H7 (cell line): Measurements from ENCODE around the gene UTS2B. TPM values are rescaled to one million over a fixed set of nuclear protein-coding genes. Genes with fewer than 3 reads are reported as not detected.

Experiments
- DNase-seq: peaks from one replicate; pipeline ENCODE4 v3.0.0; 2012
- H3K27me3 ChIP-seq: 2 replicates; pipeline ENCODE4 v1.6.0; 2011; ENCODE audit warnings: mild to moderate bottlenecking, low read length; ENCODE audit not compliant: control insufficient read depth, insufficient read depth
- H3K36me3 ChIP-seq: replicated peaks from 2 replicates; pipeline ENCODE4 v1.5.1; 2011; ENCODE audit warnings: low read length; ENCODE audit not compliant: control insufficient read depth, insufficient read depth
- H3K4me3 ChIP-seq: 2 replicates; pipeline ENCODE4 v1.5.1; 2011; ENCODE audit warnings: low read depth, mild to moderate bottlenecking, control low read depth, low read length, moderate library complexity; ENCODE audit not compliant: insufficient read depth
- total RNA-seq: library from RNA; depleted of rRNA; stranded (reverse); fragments of >200 nt; shearing (Covaris generic); gene quantifications from 2 replicates; pipeline ENCODE4 v1.2.3, GENCODE V29; 2014

UTS2B gene
- total RNA-seq, 1 experiment from 2014 or later: 0.28 TPM

- DNase-seq: no peak
- no peaks in the 10 kb centered on the region for H3K27me3 ChIP-seq
- H3K4me3 ChIP-seq: no peak overlapping the region
- 0 out of 2 replicates have a peak, but pooled peaks cover 2% of the 10 kb centered on the region for H3K36me3 ChIP-seq
These were observed 31.1 kb upstream of the UTS2B start for GRCh38 chr3:191361456-191361855.

GRCh38 chr3:191360620-191361019, 30.3 kb upstream of the UTS2B start:
- H3K27me3 ChIP-seq: no peaks in the 10 kb centered on the region
- DNase-seq: no peak
- H3K4me3 ChIP-seq: no peak overlapping the region
- H3K36me3 ChIP-seq: 0 out of 2 replicates have a peak, but pooled peaks cover 2% of the 10 kb centered on the region

GRCh38 chr3:191358929-191359328, 28.6 kb upstream of the UTS2B start:
- H3K36me3 ChIP-seq: 0 out of 2 replicates have a peak, but pooled peaks cover 2% of the 10 kb centered on the region
- no peak overlapping the region for H3K4me3 ChIP-seq
- DNase-seq: no peak
- H3K27me3 ChIP-seq: no peaks in the 10 kb centered on the region

GRCh38 chr3:191357909-191358308, 27.6 kb upstream of the UTS2B start:
- Histone ChIP-seq H3K4me3 (no peak overlapping the region), H3K36me3 (0 out of 2 replicates have a peak, but pooled peaks cover 2% of the 10 kb centered on the region), H3K27me3 (no peaks in the 10 kb centered on the region)
- DNase-seq: no peak

- Histone ChIP-seq H3K4me3 (no peak overlapping the region), H3K27me3 (no peaks in the 10 kb centered on the region), H3K36me3 (0 out of 2 replicates have a peak, but pooled peaks cover 2% of the 10 kb centered on the region)
- DNase-seq: no peak
These were observed 26.5 kb upstream of the UTS2B start for GRCh38 chr3:191356631-191357439.

GRCh38 chr3:191355406-191355805, 25.1 kb upstream of the UTS2B start:
- H3K27me3 ChIP-seq: no peaks in the 10 kb centered on the region
- no peak overlapping the region for H3K4me3 ChIP-seq
- H3K36me3 ChIP-seq: no peaks in the 10 kb centered on the region
- DNase-seq: no peak

GRCh38 chr3:191353022-191353777, 22.9 kb upstream of the UTS2B start:
- H3K27me3 ChIP-seq: no peaks in the 10 kb centered on the region
- no peaks in the 10 kb centered on the region for H3K36me3 ChIP-seq
- no peak overlapping the region for H3K4me3 ChIP-seq
- no peak for DNase-seq

- DNase-seq: no peak
- Histone ChIP-seq H3K27me3 (no peaks in the 10 kb centered on the region), H3K4me3 (no peak overlapping the region), H3K36me3 (no peaks in the 10 kb centered on the region)
These were observed 21.7 kb upstream of the UTS2B start for GRCh38 chr3:191352014-191352413.

GRCh38 chr3:191350396-191351090, 20.2 kb upstream of the UTS2B start:
- no peak overlapping the region for H3K4me3 ChIP-seq
- no peaks in the 10 kb centered on the region for H3K27me3 ChIP-seq
- no peak for DNase-seq
- no peaks in the 10 kb centered on the region for H3K36me3 ChIP-seq

GRCh38 chr3:191348098-191348497, 17.8 kb upstream of the UTS2B start:
- Histone ChIP-seq H3K4me3 (no peak overlapping the region), H3K36me3 (no peaks in the 10 kb centered on the region), H3K27me3 (no peaks in the 10 kb centered on the region)
- DNase-seq: no peak

- no peak for DNase-seq
- Histone ChIP-seq H3K27me3 (no peaks in the 10 kb centered on the region), H3K36me3 (no peaks in the 10 kb centered on the region), H3K4me3 (no peak overlapping the region)
These were observed 16.9 kb upstream of the UTS2B start for GRCh38 chr3:191347228-191347627.

- Histone ChIP-seq H3K4me3 (no peak overlapping the region), H3K27me3 (no peaks in the 10 kb centered on the region), H3K36me3 (no peaks in the 10 kb centered on the region)
- no peak for DNase-seq
These were observed 15.0 kb upstream of the UTS2B start for GRCh38 chr3:191345334-191345733.

GRCh38 chr3:191343913-191344312, 13.6 kb upstream of the UTS2B start:
- Histone ChIP-seq H3K27me3 (no peaks in the 10 kb centered on the region), H3K4me3 (no peak overlapping the region), H3K36me3 (no peaks in the 10 kb centered on the region)
- no peak for DNase-seq

- H3K36me3 ChIP-seq: no peaks in the 10 kb centered on the region
- no peak overlapping the region for H3K4me3 ChIP-seq
- H3K27me3 ChIP-seq: no peaks in the 10 kb centered on the region
- no peak for DNase-seq
These were observed 12.8 kb upstream of the UTS2B start for GRCh38 chr3:191343115-191343514.
